Panc1 (cell line): ENCODE measurements around the gene SCNN1B.

ENCODE experiments used
- CTCF ChIP-seq: fragments of 450-650 bp; IDR thresholded peaks from 2 replicates; pipeline ENCODE4 v1.5.1; 2017; ENCODE audit warnings: mild to moderate bottlenecking
- POLR2AphosphoS5 ChIP-seq: IDR thresholded peaks from 2 replicates; pipeline ENCODE4 v1.6.1; 2012; ENCODE audit warnings: mild to moderate bottlenecking, low read depth, low read length, moderate library complexity

GRCh38 chr16:23382279-23382678, 80.2 kb downstream of the SCNN1B start:
- TF ChIP-seq CTCF (no peak), POLR2AphosphoS5 (no peak)
